ENCODE results near the gene MLLT10. TPM values are rescaled to one million over a fixed set of nuclear protein-coding genes. Genes with fewer than 3 reads are reported as not detected.

Gene MLLT10
- total RNA-seq, 4 donors from 2014 or later: 42.8 to 283 (median 48.5) TPM

DNA sequence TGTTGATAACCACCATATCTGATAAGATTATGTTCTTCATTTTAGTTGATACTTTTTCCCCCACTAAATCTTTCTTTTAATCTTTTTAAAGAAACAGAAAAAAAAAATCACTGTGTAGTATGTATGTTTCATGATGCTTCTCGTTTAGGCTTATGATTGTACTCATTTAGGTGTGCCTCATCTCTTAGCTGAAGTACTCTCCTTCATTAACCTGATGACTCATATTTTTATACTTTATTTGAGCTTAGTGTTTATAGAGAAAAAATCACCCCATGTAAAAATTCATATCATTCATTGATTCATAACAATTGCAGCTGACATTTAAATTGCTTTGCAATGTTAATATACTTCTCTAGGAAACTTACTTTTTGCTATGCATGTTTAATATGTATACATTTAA lies 158.9 kb downstream of the MLLT10 start:
- intact Hi-C loops (cut with DNase I; ENCODE audit: low total_unique reads): loop anchor here (10.0 kb wide), 1 partner anchor 828 kb away; no protein-coding TSS in a partner anchor
- no peak overlapping the region for H3K4me3 ChIP-seq (ENCODE audit: low read depth, poor library complexity, severe bottlenecking)
- 58 to 61% methylated on average over 1 of the region's 1 CpG for WGBS, 2 donors
- TF ChIP-seq, protein P1, sequence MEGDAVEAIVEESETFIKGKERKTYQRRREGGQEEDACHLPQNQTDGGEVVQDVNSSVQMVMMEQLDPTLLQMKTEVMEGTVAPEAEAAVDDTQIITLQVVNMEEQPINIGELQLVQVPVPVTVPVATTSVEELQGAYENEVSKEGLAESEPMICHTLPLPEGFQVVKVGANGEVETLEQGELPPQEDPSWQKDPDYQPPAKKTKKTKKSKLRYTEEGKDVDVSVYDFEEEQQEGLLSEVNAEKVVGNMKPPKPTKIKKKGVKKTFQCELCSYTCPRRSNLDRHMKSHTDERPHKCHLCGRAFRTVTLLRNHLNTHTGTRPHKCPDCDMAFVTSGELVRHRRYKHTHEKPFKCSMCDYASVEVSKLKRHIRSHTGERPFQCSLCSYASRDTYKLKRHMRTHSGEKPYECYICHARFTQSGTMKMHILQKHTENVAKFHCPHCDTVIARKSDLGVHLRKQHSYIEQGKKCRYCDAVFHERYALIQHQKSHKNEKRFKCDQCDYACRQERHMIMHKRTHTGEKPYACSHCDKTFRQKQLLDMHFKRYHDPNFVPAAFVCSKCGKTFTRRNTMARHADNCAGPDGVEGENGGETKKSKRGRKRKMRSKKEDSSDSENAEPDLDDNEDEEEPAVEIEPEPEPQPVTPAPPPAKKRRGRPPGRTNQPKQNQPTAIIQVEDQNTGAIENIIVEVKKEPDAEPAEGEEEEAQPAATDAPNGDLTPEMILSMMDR (IDR thresholded peaks at IDR 0.05): no peak
- no peak for TF ChIP-seq POLR2A (IDR thresholded peaks at IDR 0.05)
- DNase-seq (ENCODE audit: low spot score in 2 of 2): no peak

DNA sequence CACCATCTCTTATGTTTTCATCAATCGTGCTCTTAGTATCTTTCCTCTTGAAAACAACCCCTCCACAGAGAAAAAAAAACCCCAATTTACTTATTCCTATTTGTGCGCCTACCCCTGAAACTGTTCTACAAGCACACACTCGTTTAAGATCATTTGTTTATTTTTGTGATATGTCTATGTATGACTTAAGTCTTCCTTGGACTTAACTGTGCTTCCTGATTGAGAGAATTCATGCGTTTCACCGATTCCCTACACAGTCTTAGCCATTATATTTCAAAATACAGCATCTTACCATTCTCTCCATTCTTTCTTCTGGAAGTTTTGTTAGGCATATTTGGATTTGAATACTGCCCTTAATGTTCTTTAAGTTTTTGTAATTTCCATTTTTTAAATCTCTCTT lies 159.4 kb downstream of the MLLT10 start:
- TF ChIP-seq POLR2A (IDR thresholded peaks at IDR 0.05): no peak
- TF ChIP-seq, protein P1 (IDR thresholded peaks at IDR 0.05): no peak
- intact Hi-C loops (cut with DNase I; ENCODE audit: low total_unique reads): loop anchor here (10.0 kb wide), 1 partner anchor 829 kb away; no protein-coding TSS in a partner anchor
- DNase-seq (ENCODE audit: low spot score in 2 of 2): no peak
- no peak overlapping the region for H3K4me3 ChIP-seq (ENCODE audit: low read depth, poor library complexity, severe bottlenecking)
- 79 to 85% methylated on average over 5 of the region's 5 CpGs for WGBS, 2 donors

DNA sequence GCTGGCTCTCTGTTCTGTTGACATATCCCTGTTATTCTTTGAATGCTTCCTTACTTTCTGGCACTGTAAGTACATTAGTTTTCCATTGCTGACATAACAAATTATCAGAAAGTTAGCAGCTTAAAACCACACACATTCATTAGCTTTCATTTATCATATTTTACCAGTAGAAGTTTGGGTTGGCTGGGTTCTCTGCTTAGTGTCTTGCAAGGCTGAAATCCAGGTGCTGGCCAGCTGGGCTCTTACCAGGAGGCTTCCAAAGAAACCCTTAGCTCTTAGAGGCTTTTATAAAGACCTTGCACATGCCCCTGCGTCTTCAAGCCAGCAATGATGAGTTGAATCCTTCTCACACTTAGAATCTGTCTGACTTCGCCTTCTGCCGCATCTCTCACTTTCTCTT lies 160.6 kb downstream of the MLLT10 start:
- H3K4me3 ChIP-seq (ENCODE audit: low read depth, poor library complexity, severe bottlenecking): no peak overlapping the region
- 95 to 98% methylated on average over 3 of the region's 3 CpGs for WGBS, 2 donors
- TF ChIP-seq POLR2A (IDR thresholded peaks at IDR 0.05): no peak
- TF ChIP-seq, protein P1 (IDR thresholded peaks at IDR 0.05): no peak
- no peak for DNase-seq (ENCODE audit: low spot score in 2 of 2)
- intact Hi-C loops (cut with DNase I; ENCODE audit: low total_unique reads): loop anchor here (10.0 kb wide), 1 partner anchor 830 kb away; no protein-coding TSS in a partner anchor

DNA sequence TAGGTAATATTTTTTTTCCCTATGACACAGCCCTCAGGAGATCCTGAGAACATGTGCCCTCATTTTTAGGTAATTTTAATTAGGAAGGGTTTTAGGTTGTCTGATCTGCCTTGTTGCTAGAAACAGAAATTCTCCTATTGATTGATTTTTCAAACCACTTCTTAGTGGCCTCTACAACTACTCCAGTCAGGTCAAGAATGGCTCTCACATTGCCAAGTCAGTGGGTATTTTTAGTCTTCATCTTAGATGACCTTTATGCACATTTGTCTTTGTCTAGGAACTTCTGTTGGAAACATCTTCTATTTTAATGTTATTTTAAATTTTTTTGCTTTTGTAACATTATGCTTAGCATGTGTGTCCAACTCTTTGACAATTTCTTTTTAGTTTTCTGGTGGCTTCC lies 162.3 kb downstream of the MLLT10 start:
- no peak for DNase-seq (ENCODE audit: low spot score in 2 of 2)
- intact Hi-C loops (cut with DNase I; ENCODE audit: low total_unique reads): loop anchor here (10.0 kb wide), 1 partner anchor 832 kb away; no protein-coding TSS in a partner anchor
- TF ChIP-seq, protein P1 (IDR thresholded peaks at IDR 0.05): no peak
- TF ChIP-seq POLR2A (IDR thresholded peaks at IDR 0.05): no peak
- no peak overlapping the region for H3K4me3 ChIP-seq (ENCODE audit: low read depth, poor library complexity, severe bottlenecking)

DNA sequence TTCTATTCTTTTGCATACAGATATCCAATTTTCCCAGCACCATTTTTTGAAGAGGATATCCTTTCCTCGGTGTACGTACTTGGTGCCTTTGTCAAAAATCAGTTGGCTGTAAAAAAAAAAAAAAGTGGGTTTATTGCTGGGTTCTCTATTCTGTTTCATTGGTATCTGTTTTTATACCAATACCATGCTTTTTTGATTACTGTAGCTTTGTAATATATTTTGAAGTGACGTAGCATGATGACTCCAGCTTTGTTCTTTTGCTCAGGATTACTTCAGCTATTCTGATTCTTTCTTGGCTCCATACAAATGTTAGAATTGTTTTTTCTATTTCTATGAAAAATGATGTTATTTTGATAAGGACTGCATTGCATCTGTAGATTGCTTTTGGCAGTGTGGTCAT lies 165.5 kb downstream of the MLLT10 start:
- intact Hi-C loops (cut with DNase I; ENCODE audit: low total_unique reads): loop anchor here (10.0 kb wide), 1 partner anchor 835 kb away; no protein-coding TSS in a partner anchor
- H3K4me3 ChIP-seq (ENCODE audit: low read depth, poor library complexity, severe bottlenecking): no peak overlapping the region
- no peak for DNase-seq (ENCODE audit: low spot score in 2 of 2)
- WGBS, 2 donors: 98 to 100% methylated on average over 3 of the region's 3 CpGs
- no peak for TF ChIP-seq POLR2A (IDR thresholded peaks at IDR 0.05)
- TF ChIP-seq, protein P1 (IDR thresholded peaks at IDR 0.05): no peak

DNA sequence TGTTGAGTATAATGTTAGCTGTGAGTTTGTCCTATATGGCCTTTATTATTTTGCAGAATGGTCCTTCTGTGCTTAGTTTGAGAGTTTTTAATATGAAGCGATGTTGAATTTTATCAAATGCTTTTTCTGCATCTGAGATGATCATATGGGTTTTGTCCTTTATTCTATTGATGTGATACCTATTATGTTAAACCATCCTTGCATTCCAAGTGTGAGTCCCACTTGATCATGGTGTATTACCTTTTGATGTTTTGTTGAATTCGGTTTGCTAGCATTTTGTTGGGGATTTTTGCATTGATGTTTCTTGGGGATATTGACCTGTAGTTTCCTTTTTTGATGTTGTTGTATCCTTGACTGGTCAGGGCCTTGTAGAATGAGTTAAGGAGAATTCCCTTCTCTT lies 166.4 kb downstream of the MLLT10 start:
- intact Hi-C loops (cut with DNase I; ENCODE audit: low total_unique reads): no loop called here
- 95 to 100% methylated on average over 2 of the region's 2 CpGs for WGBS, 2 donors
- no peak for TF ChIP-seq POLR2A (IDR thresholded peaks at IDR 0.05)
- TF ChIP-seq, protein P1 (IDR thresholded peaks at IDR 0.05): no peak
- no peak for DNase-seq (ENCODE audit: low spot score in 2 of 2)
- no peak overlapping the region for H3K4me3 ChIP-seq (ENCODE audit: low read depth, poor library complexity, severe bottlenecking)

Measured in lower leg skin (tissue), 4 donors.